Epithelial cell of proximal tubule (primary cell): Measurements from ENCODE around the gene RAMP3. TPM values are rescaled to one million over a fixed set of nuclear protein-coding genes. Genes with fewer than 3 reads are reported as not detected.
"Not testable (repeated sequence)": the region's sequence is repeated elsewhere in the genome, so short reads cannot be mapped to it uniquely, and the experiment has no call there.

Experiments used
- DNase-seq: peaks from one replicate; pipeline ENCODE4 v3.0.0-alpha.2; 2011; ENCODE audit warnings: low read depth
- H3K4me3 ChIP-seq: 2 replicates; pipeline ENCODE4 v1.5.1; 2011; ENCODE audit warnings: low read depth, mild to moderate bottlenecking, low read length
- CTCF ChIP-seq: conservative IDR thresholded peaks from 2 replicates; pipeline ENCODE4 v1.5.1; 2012; ENCODE audit warnings: low read depth, mild to moderate bottlenecking, low read length
- total RNA-seq: library from RNA; depleted of rRNA; stranded (reverse); fragments of >200 nt; gene quantifications from 2 replicates; pipeline ENCODE4 v1.2.3, GENCODE V29; 2015

RAMP3 gene
- total RNA-seq, 1 donor from 2014 or later, result not detected

GRCh38 chr7:45162311-45162845, 4.8 kb downstream of the RAMP3 start:
- no peak for DNase-seq
- TF ChIP-seq CTCF, result no peak
- no peak overlapping the region for H3K4me3 ChIP-seq

- H3K4me3 ChIP-seq, result no peak overlapping the region
- no peak for TF ChIP-seq CTCF
- DNase-seq, result no peak
Measured at GRCh38 chr7:45162943-45163691, 5.5 kb downstream of the RAMP3 start.

- no peak overlapping the region for H3K4me3 ChIP-seq
- DNase-seq, result no peak
- no peak for TF ChIP-seq CTCF
Measured at GRCh38 chr7:45163692-45164052, 6.1 kb downstream of the RAMP3 start.

GRCh38 chr7:45164271-45164670, 6.7 kb downstream of the RAMP3 start:
- H3K4me3 ChIP-seq, DNase-seq: not testable (repeated sequence)

GRCh38 chr7:45165857-45166256, 8.3 kb downstream of the RAMP3 start:
- H3K4me3 ChIP-seq, result no peak overlapping the region
- no peak for DNase-seq
- TF ChIP-seq CTCF, result no peak

GRCh38 chr7:45171946-45172345, 14.4 kb downstream of the RAMP3 start:
- DNase-seq, result no peak
- no peak for TF ChIP-seq CTCF
- H3K4me3 ChIP-seq, result no peak overlapping the region

GRCh38 chr7:45173596-45174327, 16.2 kb downstream of the RAMP3 start:
- TF ChIP-seq CTCF, result no peak
- H3K4me3 ChIP-seq, result no peak overlapping the region

More at GRCh38 chr7:45173596-45174327, 16.2 kb downstream of the RAMP3 start:
- no peak for DNase-seq
